ENCODE results near the gene ST3GAL4.
A peak's percentile ranks its signal among the peaks of the same experiment; 100 is the strongest.

The ST3GAL4 gene

GRCh38 chr11:126426820-126427749, 71.6 kb downstream of the ST3GAL4 start:
- no peak for DNase-seq (ENCODE audit: low read depth)

- DNase-seq (ENCODE audit: low read depth) = no peak
Measured at GRCh38 chr11:126430581-126431335, 75.3 kb downstream of the ST3GAL4 start.

- no peak for DNase-seq (ENCODE audit: low read depth)
Measured at GRCh38 chr11:126431401-126432064, 76.0 kb downstream of the ST3GAL4 start.

- no peak for DNase-seq (ENCODE audit: low read depth)
Measured at GRCh38 chr11:126432065-126432461, 76.6 kb downstream of the ST3GAL4 start.

GRCh38 chr11:126432525-126432924, 77.0 kb downstream of the ST3GAL4 start:
- no peak for DNase-seq (ENCODE audit: low read depth)

GRCh38 chr11:126433244-126433846, 77.9 kb downstream of the ST3GAL4 start:
- DNase-seq (ENCODE audit: low read depth) = no peak

GRCh38 chr11:126433989-126434949, 78.8 kb downstream of the ST3GAL4 start:
- no peak for DNase-seq (ENCODE audit: low read depth)

- DNase-seq (ENCODE audit: low read depth) = no peak
Measured at GRCh38 chr11:126434950-126435335, 79.5 kb downstream of the ST3GAL4 start.

GRCh38 chr11:126436209-126436755, 80.8 kb downstream of the ST3GAL4 start:
- no peak for DNase-seq (ENCODE audit: low read depth)

- DNase-seq (ENCODE audit: low read depth) = no peak
Measured at GRCh38 chr11:126437731-126438130, 82.2 kb downstream of the ST3GAL4 start.

GRCh38 chr11:126438272-126438671, 82.8 kb downstream of the ST3GAL4 start:
- DNase-seq (ENCODE audit: low read depth) = no peak

- DNase-seq (ENCODE audit: low read depth) = no peak
Measured at GRCh38 chr11:126438691-126439090, 83.2 kb downstream of the ST3GAL4 start.

- no peak for DNase-seq (ENCODE audit: low read depth)
Measured at GRCh38 chr11:126440276-126440675, 84.8 kb downstream of the ST3GAL4 start.

- DNase-seq (ENCODE audit: low read depth) = peak; percentile 69
Measured at GRCh38 chr11:126440792-126441514, 85.5 kb downstream of the ST3GAL4 start.

GRCh38 chr11:126443120-126443519, 87.6 kb downstream of the ST3GAL4 start:
- DNase-seq (ENCODE audit: low read depth) = no peak

GRCh38 chr11:126444072-126444471, 88.6 kb downstream of the ST3GAL4 start:
- DNase-seq (ENCODE audit: low read depth) = no peak

GRCh38 chr11:126446581-126446980, 91.1 kb downstream of the ST3GAL4 start:
- no peak for DNase-seq (ENCODE audit: low read depth)

- DNase-seq (ENCODE audit: low read depth) = no peak
Measured at GRCh38 chr11:126450198-126450597, 94.7 kb downstream of the ST3GAL4 start.

- DNase-seq (ENCODE audit: low read depth) = no peak
Measured at GRCh38 chr11:126450806-126451205, 95.3 kb downstream of the ST3GAL4 start.

GRCh38 chr11:126451211-126451802, 95.8 kb downstream of the ST3GAL4 start:
- no peak for DNase-seq (ENCODE audit: low read depth)
